ENCODE results near the gene COL17A1.

DNA sequence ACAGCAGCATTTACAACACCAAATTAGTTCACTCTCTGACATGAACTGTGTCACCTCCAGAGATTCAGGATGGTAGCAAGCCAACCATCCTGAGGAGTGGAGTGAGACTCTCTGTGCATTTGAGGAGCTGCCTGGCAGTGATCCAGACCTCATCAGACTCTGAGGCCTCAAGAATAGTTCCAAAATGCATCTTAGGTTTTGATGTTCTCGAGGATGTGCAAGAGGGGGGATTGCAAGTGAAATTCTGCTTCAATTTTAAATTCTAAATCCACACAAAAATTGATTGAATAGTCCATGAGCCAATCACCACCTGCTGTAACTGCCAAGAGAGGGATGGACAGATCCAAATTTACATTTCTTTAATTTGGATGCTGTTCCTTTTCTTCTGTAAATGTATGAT lies 69.0 kb downstream of the COL17A1 start:
- TF ChIP-seq POLR2A (IDR thresholded peaks at IDR 0.05): no peak
- TF ChIP-seq CTCF (IDR thresholded peaks at IDR 0.05 in 4 of 5, conservative IDR thresholded peaks at IDR 0.05 in 1 of 5): no peak
